Smooth muscle cell (in vitro differentiated cells): ENCODE results near the gene ARFRP1. TPM values are rescaled to one million over a fixed set of nuclear protein-coding genes. Genes with fewer than 3 reads are reported as not detected.

Source experiments
- DNase-seq: peaks from one replicate; lab custom pipeline; 2025; ENCODE audit not compliant: unreplicated experiment; lab: John Stamatoyannopoulos, UW
- H2AFZ ChIP-seq: fragments of 200-600 bp; sonication (generic); 2 replicates; pipeline ENCODE4 v1.6.0; 2016; ENCODE audit warnings: antibody characterized with exemption, low read depth, mild to moderate bottlenecking
- H3F3A ChIP-seq: fragments of 200-600 bp; sonication (generic); 2 replicates; pipeline ENCODE4 v1.6.0; 2017; ENCODE audit warnings: antibody characterized with exemption, low read depth
- H3K27ac ChIP-seq: fragments of 200-600 bp; sonication (generic); 2 replicates; pipeline ENCODE4 v1.5.1; 2016; ENCODE audit warnings: low read depth, mild to moderate bottlenecking
- H3K27me3 ChIP-seq: fragments of 200-600 bp; sonication (generic); 2 replicates; pipeline ENCODE4 v1.6.1; 2016; ENCODE audit warnings: low read depth, mild to moderate bottlenecking
- H3K36me3 ChIP-seq: fragments of 200-600 bp; sonication (generic); 2 replicates; pipeline ENCODE4 v1.5.1; 2016; ENCODE audit warnings: low read depth
- H3K4me1 ChIP-seq: fragments of 200-600 bp; sonication (generic); 2 replicates; pipeline ENCODE4 v1.5.1; 2016; ENCODE audit warnings: low read depth
- H3K4me2 ChIP-seq: fragments of 200-600 bp; sonication (generic); 2 replicates; pipeline ENCODE4 v1.6.0; 2016; ENCODE audit warnings: mild to moderate bottlenecking
- H3K4me3 ChIP-seq: fragments of 200-600 bp; sonication (generic); 2 replicates; pipeline ENCODE4 v1.5.1; 2016; ENCODE audit warnings: mild to moderate bottlenecking
- H3K79me2 ChIP-seq: fragments of 200-600 bp; sonication (generic); 2 replicates; pipeline ENCODE4 v1.6.0; 2016; ENCODE audit warnings: low read depth, mild to moderate bottlenecking
- H3K9ac ChIP-seq: fragments of 200-600 bp; sonication (generic); 2 replicates; pipeline ENCODE4 v1.6.0; 2016; ENCODE audit warnings: low read depth
- H3K9me3 ChIP-seq: fragments of 200-600 bp; sonication (generic); replicated peaks from 2 replicates; pipeline ENCODE4 v1.5.1; 2016; ENCODE audit warnings: low read depth
- H4K20me1 ChIP-seq: fragments of 200-600 bp; sonication (generic); 2 replicates; pipeline ENCODE4 v1.6.0; 2016; ENCODE audit warnings: low read depth
- CTCF ChIP-seq: fragments of 200-600 bp; sonication (generic); IDR thresholded peaks from 2 replicates; pipeline ENCODE4 v1.5.1; 2017; ENCODE audit warnings: borderline replicate concordance, mild to moderate bottlenecking, antibody characterized with exemption; ENCODE audit not compliant: insufficient read depth, poor library complexity, severe bottlenecking
- WGBS: methylation state at CpG from one replicate; pipeline ENCODE4 v1.1.7; 2016; ENCODE audit warnings: low lambda C conversion rate; 5-methylcytosine and 5-hydroxymethylcytosine counted together
- polyA plus RNA-seq: library from polyadenylated mRNA; unstranded; fragments of >200 nt; fragmentation: Nextera tagmentation; extraction: Ambion mirVana; gene quantifications from 2 replicates; pipeline ENCODE4 v1.2.1, GENCODE V29; 2016
- total RNA-seq: library from RNA; depleted of rRNA; stranded (reverse); fragments of >200 nt; gene quantifications from 2 replicates; pipeline ENCODE4 v1.2.3, GENCODE V29; 2014

Gene ARFRP1
- total and polyA plus RNA-seq, 2 experiments from 2014 or later, result 11.8 to 42.3 TPM

- peaks cover 9% of the 10 kb centered on the region for H3K9me3 ChIP-seq
- peak overlapping the region; percentile 89 for H3K4me3 ChIP-seq
- no peaks in the 10 kb centered on the region for H3K27me3 ChIP-seq
- H3K9ac ChIP-seq, result peak overlapping the region; percentile 79
- DNase-seq, result no peak
- TF ChIP-seq CTCF, result no peak
- H3K36me3 ChIP-seq, result peaks cover 13% of the 10 kb centered on the region
- no peak overlapping the region for H2AFZ ChIP-seq
- no peaks in the 10 kb centered on the region for H3F3A ChIP-seq
- peaks cover 73% of the 10 kb centered on the region for H3K79me2 ChIP-seq
- H3K27ac ChIP-seq, result peak overlapping the region; percentile 19
- 33% methylated on average over 58 of the region's 67 CpGs for WGBS
- peaks cover 11% of the 10 kb centered on the region for H4K20me1 ChIP-seq
- H3K4me2 ChIP-seq, result peak overlapping the region; percentile 99
- H3K4me1 ChIP-seq, result peaks cover 14% of the 10 kb centered on the region
These were observed 749 bp upstream of the ARFRP1 start for GRCh38 chr20:63708301-63709148.

GRCh38 chr20:63706852-63707557 is 771 bp downstream of the ARFRP1 start:
- peaks cover 6% of the 10 kb centered on the region for H3K36me3 ChIP-seq
- H3K9ac ChIP-seq, result peak overlapping the region; percentile 79
- peaks cover 11% of the 10 kb centered on the region for H4K20me1 ChIP-seq
- TF ChIP-seq CTCF, result peak; percentile 22
- peaks cover 14% of the 10 kb centered on the region for H3K4me1 ChIP-seq
- H2AFZ ChIP-seq, result peak overlapping the region; percentile 74
- H3K79me2 ChIP-seq, result peaks cover 58% of the 10 kb centered on the region
- peak overlapping the region; percentile 99 for H3K4me2 ChIP-seq
- peaks cover 4% of the 10 kb centered on the region for H3K9me3 ChIP-seq
- DNase-seq, result no peak
- H3K4me3 ChIP-seq, result peak overlapping the region; percentile 89
- 11% methylated on average over 48 of the region's 56 CpGs for WGBS
- H3K27ac ChIP-seq, result peak overlapping the region; percentile 50
- no peaks in the 10 kb centered on the region for H3K27me3 ChIP-seq
- no peaks in the 10 kb centered on the region for H3F3A ChIP-seq

GRCh38 chr20:63706027-63706695 is 1.6 kb downstream of the ARFRP1 start:
- Histone ChIP-seq H3K4me2 (peak overlapping the region; percentile 99), H3F3A (no peaks in the 10 kb centered on the region), H3K79me2 (peaks cover 50% of the 10 kb centered on the region), H3K4me3 (peak overlapping the region; percentile 89), H3K4me1 (peaks cover 14% of the 10 kb centered on the region), H3K27ac (peak overlapping the region; percentile 50), H3K9me3 (no peaks in the 10 kb centered on the region), H3K36me3 (no peaks in the 10 kb centered on the region), H3K27me3 (no peaks in the 10 kb centered on the region), H4K20me1 (peaks cover 11% of the 10 kb centered on the region), H2AFZ (no peak overlapping the region), H3K9ac (no peak overlapping the region)
- DNase-seq, result no peak
- no peak for TF ChIP-seq CTCF
- 95% methylated on average over 12 of the region's 12 CpGs for WGBS
